HepG2 (cell line): ENCODE measurements around the gene NPW. TPM values are rescaled to one million over a fixed set of nuclear protein-coding genes. Genes with fewer than 3 reads are reported as not detected.

Source experiments
- DBP ChIP-seq: sonication (generic); formaldehyde crosslinking; IDR thresholded peaks from 2 replicates; pipeline ENCODE4 v1.4.0; 2020; ENCODE audit warnings: missing genetic modification reagents; ENCODE audit errors: not compliant biosample characterization
- HINFP ChIP-seq: sonication (generic); formaldehyde crosslinking; IDR thresholded peaks from 2 replicates; pipeline ENCODE4 v1.4.0; 2020; ENCODE audit warnings: low read depth, mild to moderate bottlenecking, missing genetic modification reagents
- MNT ChIP-seq: fragments of 450-650 bp; IDR thresholded peaks from 2 replicates; pipeline ENCODE4 v1.6.1; 2016
- POLR2AphosphoS5 ChIP-seq: IDR thresholded peaks from 2 replicates; pipeline ENCODE4 v1.6.1; 2012; ENCODE audit warnings: low read depth, low read length
- SIN3B ChIP-seq: fragments of 150-350 bp; IDR thresholded peaks from 2 replicates; pipeline ENCODE4 v1.6.1; 2014; ENCODE audit warnings: low read length
- SSRP1 ChIP-seq: IDR thresholded peaks from 2 replicates; pipeline ENCODE4 v1.6.1; 2016; ENCODE audit warnings: control low read depth
- TAF1 ChIP-seq: sonication (generic); formaldehyde crosslinking; IDR thresholded peaks from 2 replicates; pipeline ENCODE4 v1.4.0; 2020; ENCODE audit warnings: missing genetic modification reagents
- ZBTB7B ChIP-seq: sonication (generic); formaldehyde crosslinking; IDR thresholded peaks from 2 replicates; pipeline ENCODE4 v1.4.0; 2020; ENCODE audit warnings: missing genetic modification reagents
- ZFP62 ChIP-seq: sonication (generic); formaldehyde crosslinking; IDR thresholded peaks from 2 replicates; pipeline ENCODE4 v1.4.0; 2020; ENCODE audit warnings: missing genetic modification reagents
- ZKSCAN1 ChIP-seq: fragments of 150-350 bp; IDR thresholded peaks from 2 replicates; pipeline ENCODE4 v1.6.1; 2014; ENCODE audit warnings: low read length
- ZNF350 ChIP-seq: sonication (generic); formaldehyde crosslinking; IDR thresholded peaks from 2 replicates; pipeline ENCODE4 v1.4.0; 2020; ENCODE audit warnings: mild to moderate bottlenecking, low read depth, missing genetic modification reagents, borderline replicate concordance
- ZNF407 ChIP-seq: sonication (generic); formaldehyde crosslinking; IDR thresholded peaks from one replicate; pipeline ENCODE4 v1.5.1; 2020; ENCODE audit warnings: mild to moderate bottlenecking, missing genetic modification reagents; ENCODE audit errors: not compliant biosample characterization
- ZNF451 ChIP-seq: sonication (generic); formaldehyde crosslinking; IDR thresholded peaks from 2 replicates; pipeline ENCODE4 v1.5.0; 2020; ENCODE audit warnings: mild to moderate bottlenecking, missing genetic modification reagents
- ZNF549 ChIP-seq: sonication (generic); formaldehyde crosslinking; IDR thresholded peaks from 2 replicates; pipeline ENCODE4 v1.5.0; 2020; ENCODE audit warnings: missing genetic modification reagents
- ZNF710 ChIP-seq: sonication (generic); formaldehyde crosslinking; IDR thresholded peaks from 2 replicates; pipeline ENCODE4 v1.5.0; 2020; ENCODE audit warnings: mild to moderate bottlenecking, missing genetic modification reagents, borderline replicate concordance
- polyA plus RNA-seq, 8 experiments: library from polyadenylated mRNA; depleted of rRNA in 3 of 8; stranded (reverse) in 7 of 8; unstranded in 1 of 8; fragments of >200 nt; fragmentation: Illumina TruSeq in 4 of 8; extraction: Trizol in 4 of 8; gene quantifications; 2 replicates each; pipeline versions ENCODE4 v1.2.1 to v1.2.3, GENCODE V29; 2011 to 2016; ENCODE audit warnings: low read depth in 4 of 8, missing spikeins in 1 of 8, mixed read lengths in 1 of 8; ENCODE audit not compliant: insufficient read depth in 1 of 8
- total RNA-seq, 5 experiments: library from RNA; depleted of rRNA; stranded (reverse); fragments of >200 nt; fragmentation: Illumina TruSeq; extraction: Trizol; gene quantifications; 2 replicates each; pipeline ENCODE4 v1.2.3, GENCODE V29; 2016; ENCODE audit warnings: low read depth in 1 of 5

NPW gene
- total and polyA plus RNA-seq, 2 of the 13 experiments (the other 11 are each of a cell fraction or from before 2014, with no cell fraction given), result 0.24 to 0.97 TPM

GRCh38 chr16:2047330-2048115 lies 27.9 kb downstream of the NPW start, which contains the start of the genes NTHL1 and TSC2 (continued):
- TF ChIP-seq ZNF407, result peak; percentile 8
- no peak for TF ChIP-seq SIN3B
- TF ChIP-seq HINFP, result no peak
- TF ChIP-seq ZNF710 (CRISPR knock-in tag), result peak; percentile 40; the same call in 1 of the 2 replicates
- TF ChIP-seq MNT, result peak; percentile 70
- no peak for TF ChIP-seq ZFP62 (CRISPR knock-in tag)
- TF ChIP-seq ZBTB7B (CRISPR knock-in tag), result peak; percentile 40; the same call in 1 of the 2 replicates
- no peak for TF ChIP-seq ZNF549 (CRISPR knock-in tag)
- TF ChIP-seq ZNF451, result no peak; the same call in 1 of the 2 replicates
- peak; percentile 50 for TF ChIP-seq TAF1 (CRISPR knock-in tag)
- TF ChIP-seq POLR2AphosphoS5, result peak; percentile 29
- TF ChIP-seq ZKSCAN1, result no peak
- TF ChIP-seq DBP (CRISPR knock-in tag), result no peak
- no peak for TF ChIP-seq SSRP1 (CRISPR knock-in tag)
- TF ChIP-seq ZNF350, result peak; percentile 49
